Tibial nerve (tissue), 4 donors: Measurements from ENCODE around the gene MIEF1.

Experiments used
- EP300 ChIP-seq, 2 donors: sonication (generic); formaldehyde crosslinking; IDR thresholded peaks; one replicate each; pipeline ENCODE4 v1.6.1; 2017; ENCODE audit warnings: antibody characterized with exemption in 2 of 2, mild to moderate bottlenecking in 1 of 2
- TF ChIP-seq, protein P1 (sequence below), 5 experiments: fragments of 200-600 bp in 3 of 5; fragments of 450-650 bp in 2 of 5; sonication (generic) in 3 of 5; IDR thresholded peaks; one replicate each; pipeline ENCODE4 v1.5.1; 2016 to 2019; ENCODE audit warnings: antibody characterized with exemption in 5 of 5, mild to moderate bottlenecking in 3 of 5, moderate library complexity in 2 of 5

- TF ChIP-seq, protein P1, sequence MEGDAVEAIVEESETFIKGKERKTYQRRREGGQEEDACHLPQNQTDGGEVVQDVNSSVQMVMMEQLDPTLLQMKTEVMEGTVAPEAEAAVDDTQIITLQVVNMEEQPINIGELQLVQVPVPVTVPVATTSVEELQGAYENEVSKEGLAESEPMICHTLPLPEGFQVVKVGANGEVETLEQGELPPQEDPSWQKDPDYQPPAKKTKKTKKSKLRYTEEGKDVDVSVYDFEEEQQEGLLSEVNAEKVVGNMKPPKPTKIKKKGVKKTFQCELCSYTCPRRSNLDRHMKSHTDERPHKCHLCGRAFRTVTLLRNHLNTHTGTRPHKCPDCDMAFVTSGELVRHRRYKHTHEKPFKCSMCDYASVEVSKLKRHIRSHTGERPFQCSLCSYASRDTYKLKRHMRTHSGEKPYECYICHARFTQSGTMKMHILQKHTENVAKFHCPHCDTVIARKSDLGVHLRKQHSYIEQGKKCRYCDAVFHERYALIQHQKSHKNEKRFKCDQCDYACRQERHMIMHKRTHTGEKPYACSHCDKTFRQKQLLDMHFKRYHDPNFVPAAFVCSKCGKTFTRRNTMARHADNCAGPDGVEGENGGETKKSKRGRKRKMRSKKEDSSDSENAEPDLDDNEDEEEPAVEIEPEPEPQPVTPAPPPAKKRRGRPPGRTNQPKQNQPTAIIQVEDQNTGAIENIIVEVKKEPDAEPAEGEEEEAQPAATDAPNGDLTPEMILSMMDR (IDR thresholded peaks at IDR 0.05) = no peak
- no peak for TF ChIP-seq EP300 (IDR thresholded peaks at IDR 0.05)
Measured at GRCh38 chr22:39535831-39536449, 33.9 kb downstream of the MIEF1 start.
